ENCODE measurements around the gene THRB. TPM values are rescaled to one million over a fixed set of nuclear protein-coding genes. Genes with fewer than 3 reads are reported as not detected.
"Not testable (repeated sequence)": the region's sequence is repeated elsewhere in the genome, so short reads cannot be mapped to it uniquely, and the experiment has no call there.

THRB gene
- total RNA-seq, 2 donors from 2014 or later: 6.7 to 6.9 TPM

GRCh38 chr3:24420224-24420623, 74.4 kb downstream of the THRB start:
- Histone ChIP-seq H3K4me1 (peaks cover 25% of the 10 kb centered on the region), H3K27ac (no peak overlapping the region), H3K4me3 (no peak overlapping the region), H3K36me3 (replicated peaks in 1 of 2; ENCODE audit: insufficient read depth in 1 of 2, low read depth in 2 of 2) (no peaks in the 10 kb centered on the region), H3K9me3 (no peaks in the 10 kb centered on the region), H3K27me3 (no peaks in the 10 kb centered on the region)
- intact Hi-C loops (cut with DNase I): no loop called here
- WGBS, 2 donors: 52 to 76% methylated on average over 2 of the region's 2 CpGs
- no peak for TF ChIP-seq CTCF (IDR thresholded peaks at IDR 0.05)
- TF ChIP-seq POLR2A (IDR thresholded peaks at IDR 0.05): no peak
- DNase-seq (no peak), ATAC-seq (no peak)

- no peak overlapping the region for H3K4me3 ChIP-seq
- no peaks in the 10 kb centered on the region for H3K36me3 ChIP-seq (replicated peaks in 1 of 2; ENCODE audit: insufficient read depth in 1 of 2, low read depth in 2 of 2)
- intact Hi-C loops (cut with DNase I): no loop called here
- no peaks in the 10 kb centered on the region for H3K27me3 ChIP-seq
- ATAC-seq (no peak), DNase-seq (no peak)
- TF ChIP-seq POLR2A (IDR thresholded peaks at IDR 0.05): no peak
- no peak for TF ChIP-seq CTCF (IDR thresholded peaks at IDR 0.05)
- no peaks in the 10 kb centered on the region for H3K9me3 ChIP-seq
- WGBS, 2 donors: 70 to 72% methylated on average over 3 of the region's 3 CpGs
- peaks cover 29% of the 10 kb centered on the region for H3K4me1 ChIP-seq
- H3K27ac ChIP-seq: no peak overlapping the region
Observed at GRCh38 chr3:24419067-24419791, 75.4 kb downstream of the THRB start.

GRCh38 chr3:24417730-24418129, 76.9 kb downstream of the THRB start:
- 21 to 36% methylated on average over 2 of the region's 2 CpGs for WGBS, 2 donors

GRCh38 chr3:24416224-24416623, 78.4 kb downstream of the THRB start:
- Histone ChIP-seq H3K27me3 (no peaks in the 10 kb centered on the region), H3K4me3 (no peak overlapping the region), H3K4me1 (peaks cover 29% of the 10 kb centered on the region), H3K9me3 (no peaks in the 10 kb centered on the region), H3K36me3 (replicated peaks in 1 of 2; ENCODE audit: insufficient read depth in 1 of 2, low read depth in 2 of 2) (no peaks in the 10 kb centered on the region), H3K27ac (no peak overlapping the region)
- WGBS, 2 donors: 80 to 82% methylated on average over 4 of the region's 4 CpGs
- ATAC-seq: no peak
- DNase-seq: no peak
- TF ChIP-seq POLR2A (IDR thresholded peaks at IDR 0.05): no peak
- intact Hi-C loops (cut with DNase I): no loop called here

More at GRCh38 chr3:24417730-24418129, 76.9 kb downstream of the THRB start:
- Histone ChIP-seq H3K4me3 (no peak overlapping the region), H3K36me3 (replicated peaks in 1 of 2; ENCODE audit: insufficient read depth in 1 of 2, low read depth in 2 of 2) (no peaks in the 10 kb centered on the region), H3K27me3 (no peaks in the 10 kb centered on the region), H3K9me3 (no peaks in the 10 kb centered on the region), H3K4me1 (peaks cover 29% of the 10 kb centered on the region), H3K27ac (no peak overlapping the region)
- DNase-seq (no peak), ATAC-seq (no peak)
- intact Hi-C loops (cut with DNase I): no loop called here
- no peak for TF ChIP-seq CTCF (IDR thresholded peaks at IDR 0.05)
- TF ChIP-seq POLR2A (IDR thresholded peaks at IDR 0.05): no peak

GRCh38 chr3:24415824-24416223, 78.8 kb downstream of the THRB start:
- peaks cover 29% of the 10 kb centered on the region for H3K4me1 ChIP-seq
- no peaks in the 10 kb centered on the region for H3K9me3 ChIP-seq
- intact Hi-C loops (cut with DNase I): no loop called here
- no peaks in the 10 kb centered on the region for H3K36me3 ChIP-seq (replicated peaks in 1 of 2; ENCODE audit: insufficient read depth in 1 of 2, low read depth in 2 of 2)
- ATAC-seq (no peak), DNase-seq (no peak)
- TF ChIP-seq CTCF (IDR thresholded peaks at IDR 0.05) (no peak), POLR2A (IDR thresholded peaks at IDR 0.05) (no peak)
- H3K4me3 ChIP-seq: no peak overlapping the region
- no peak overlapping the region for H3K27ac ChIP-seq
- H3K27me3 ChIP-seq: no peaks in the 10 kb centered on the region
- 46 to 60% methylated on average over 3 of the region's 3 CpGs for WGBS, 2 donors

GRCh38 chr3:24413662-24414061, 81.0 kb downstream of the THRB start:
- H3K27me3 ChIP-seq, ATAC-seq: not testable (repeated sequence)
- 93 to 98% methylated on average over 5 of the region's 5 CpGs for WGBS, 2 donors

More at GRCh38 chr3:24413662-24414061, 81.0 kb downstream of the THRB start:
- intact Hi-C loops (cut with DNase I); DNase-seq; H3K4me3 ChIP-seq; H3K36me3 ChIP-seq (replicated peaks in 1 of 2; ENCODE audit: insufficient read depth in 1 of 2, low read depth in 2 of 2); H3K27ac ChIP-seq; H3K9me3 ChIP-seq: not testable (repeated sequence)
- H3K4me1 ChIP-seq: peaks cover 16% of the 10 kb centered on the region
